OCI-LY3 (cell line): ENCODE measurements around the gene ANKRD42.

Experiments used
- H2AFZ ChIP-seq: fragments of 200-600, 300-600 bp; shearing (Covaris generic); 2 replicates; pipeline ENCODE4 v1.6.0; 2014; ENCODE audit warnings: antibody characterized with exemption, low read depth, low read length
- H3K27ac ChIP-seq: fragments of 200-600, 300-600 bp; sonication (generic); 2 replicates; pipeline ENCODE4 v1.5.1; 2014; ENCODE audit warnings: mild to moderate bottlenecking, low read length, moderate library complexity, mixed read lengths
- H3K27me3 ChIP-seq: fragments of 200-600, 300-600 bp; sonication (generic); 2 replicates; pipeline ENCODE4 v1.6.1; 2014; ENCODE audit warnings: low read depth, low read length, mixed read lengths
- H3K36me3 ChIP-seq: fragments of 200-600, 300-600 bp; sonication (generic); replicated peaks from 2 replicates; pipeline ENCODE3; 2014; ENCODE audit warnings: low read depth, low read length, mixed read lengths
- H3K4me1 ChIP-seq: fragments of 300-600, 200-600 bp; sonication (generic); 2 replicates; pipeline ENCODE4 v1.6.1; 2014; ENCODE audit warnings: low read length, mixed read lengths
- H3K4me2 ChIP-seq: fragments of 200-600, 300-600 bp; sonication (generic); 2 replicates; pipeline ENCODE4 v1.6.1; 2014; ENCODE audit warnings: low read length, mixed read lengths
- H3K4me3 ChIP-seq: fragments of 300-600, 200-600 bp; sonication (generic); 2 replicates; pipeline ENCODE4 v1.5.1; 2014; ENCODE audit warnings: antibody characterized with exemption, mild to moderate bottlenecking, low read length, moderate library complexity
- H3K79me2 ChIP-seq: fragments of 300-600, 200-600 bp; shearing (Covaris generic); 2 replicates; pipeline ENCODE4 v1.6.1; 2014; ENCODE audit warnings: mild to moderate bottlenecking, low read length, mixed read lengths
- H3K9ac ChIP-seq: fragments of 300-600, 200-600 bp; shearing (Covaris generic); 2 replicates; pipeline ENCODE4 v1.6.0; 2014; ENCODE audit warnings: mild to moderate bottlenecking, low read length, moderate library complexity
- H3K9me3 ChIP-seq: fragments of 200-600, 300-600 bp; shearing (Covaris generic); 2 replicates; pipeline ENCODE4 v1.6.1; 2014; ENCODE audit warnings: low read length, mixed read lengths; ENCODE audit not compliant: insufficient read depth
- H4K20me1 ChIP-seq: fragments of 200-600, 300-600 bp; sonication (generic); 2 replicates; pipeline ENCODE4 v1.6.1; 2016; ENCODE audit warnings: low read length, mixed read lengths; ENCODE audit not compliant: insufficient read depth
- EZH2phosphoT487 ChIP-seq: fragments of 200-600 bp; shearing (Covaris generic); IDR thresholded peaks from 2 replicates; pipeline ENCODE4 v1.6.1; 2018; ENCODE audit warnings: antibody characterized with exemption, mixed run types, low read depth
- TF ChIP-seq, protein P1 (sequence below): fragments of 200-600, 300-600 bp; sonication (generic); IDR thresholded peaks from 2 replicates; pipeline ENCODE4 v1.5.1; 2014; ENCODE audit warnings: antibody characterized with exemption, low read length, low read depth

ANKRD42 gene

DNA sequence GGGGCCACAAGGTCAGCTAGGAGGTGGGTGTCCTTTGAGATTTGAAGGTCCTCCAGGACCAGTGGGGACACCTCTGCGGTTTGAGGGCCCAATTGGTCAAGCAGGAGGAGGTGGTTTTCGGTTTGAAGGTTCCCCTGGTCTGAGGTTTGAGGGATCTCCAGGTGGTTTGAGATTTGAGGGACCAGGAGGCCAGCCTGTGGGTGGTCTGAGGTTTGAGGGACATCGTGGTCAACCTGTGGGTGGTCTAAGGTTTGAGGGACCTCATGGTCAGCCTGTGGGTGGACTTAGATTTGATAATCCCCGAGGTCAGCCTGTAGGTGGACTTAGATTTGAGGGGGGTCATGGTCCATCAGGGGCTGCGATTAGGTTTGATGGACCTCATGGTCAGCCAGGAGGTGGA lies 24.8 kb upstream of the ANKRD42 start:
- H2AFZ ChIP-seq: no peak overlapping the region
- no peaks in the 10 kb centered on the region for H3K27me3 ChIP-seq
- no peaks in the 10 kb centered on the region for H3K9me3 ChIP-seq
- H3K9ac ChIP-seq: no peak overlapping the region
- H3K36me3 ChIP-seq: peaks cover 86% of the 10 kb centered on the region
- TF ChIP-seq EZH2phosphoT487: no peak
- TF ChIP-seq, protein P1, sequence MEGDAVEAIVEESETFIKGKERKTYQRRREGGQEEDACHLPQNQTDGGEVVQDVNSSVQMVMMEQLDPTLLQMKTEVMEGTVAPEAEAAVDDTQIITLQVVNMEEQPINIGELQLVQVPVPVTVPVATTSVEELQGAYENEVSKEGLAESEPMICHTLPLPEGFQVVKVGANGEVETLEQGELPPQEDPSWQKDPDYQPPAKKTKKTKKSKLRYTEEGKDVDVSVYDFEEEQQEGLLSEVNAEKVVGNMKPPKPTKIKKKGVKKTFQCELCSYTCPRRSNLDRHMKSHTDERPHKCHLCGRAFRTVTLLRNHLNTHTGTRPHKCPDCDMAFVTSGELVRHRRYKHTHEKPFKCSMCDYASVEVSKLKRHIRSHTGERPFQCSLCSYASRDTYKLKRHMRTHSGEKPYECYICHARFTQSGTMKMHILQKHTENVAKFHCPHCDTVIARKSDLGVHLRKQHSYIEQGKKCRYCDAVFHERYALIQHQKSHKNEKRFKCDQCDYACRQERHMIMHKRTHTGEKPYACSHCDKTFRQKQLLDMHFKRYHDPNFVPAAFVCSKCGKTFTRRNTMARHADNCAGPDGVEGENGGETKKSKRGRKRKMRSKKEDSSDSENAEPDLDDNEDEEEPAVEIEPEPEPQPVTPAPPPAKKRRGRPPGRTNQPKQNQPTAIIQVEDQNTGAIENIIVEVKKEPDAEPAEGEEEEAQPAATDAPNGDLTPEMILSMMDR: no peak
- peaks cover 75% of the 10 kb centered on the region for H4K20me1 ChIP-seq
- peaks cover 100% of the 10 kb centered on the region for H3K79me2 ChIP-seq
- H3K4me1 ChIP-seq: peaks cover 36% of the 10 kb centered on the region
- no peak overlapping the region for H3K4me2 ChIP-seq
- no peak overlapping the region for H3K27ac ChIP-seq
- no peak overlapping the region for H3K4me3 ChIP-seq

DNA sequence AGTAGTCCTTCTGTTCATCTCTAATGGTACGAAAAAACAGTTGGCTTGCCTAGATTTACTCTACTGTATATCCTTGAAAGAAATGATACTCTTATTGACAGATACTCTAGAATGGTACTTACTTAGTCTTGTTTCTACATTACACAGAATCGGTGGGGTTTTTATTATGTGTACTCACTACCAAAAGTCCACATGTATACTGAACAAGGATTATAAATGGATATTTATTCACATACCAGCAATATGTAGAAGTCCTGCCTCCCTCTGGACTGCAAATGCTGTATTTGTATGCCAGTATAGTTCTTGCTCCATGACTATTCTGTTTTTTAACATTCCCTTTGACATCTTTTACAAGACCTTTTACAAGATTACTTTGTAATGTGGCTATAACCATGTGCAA lies 22.6 kb upstream of the ANKRD42 start:
- Histone ChIP-seq H3K27me3 (no peaks in the 10 kb centered on the region), H3K9me3 (no peaks in the 10 kb centered on the region), H2AFZ (no peak overlapping the region), H3K27ac (no peak overlapping the region), H3K4me1 (peaks cover 39% of the 10 kb centered on the region), H3K9ac (no peak overlapping the region), H3K36me3 (peaks cover 81% of the 10 kb centered on the region), H3K4me2 (peak overlapping the region; percentile 19), H3K4me3 (no peak overlapping the region), H4K20me1 (peaks cover 93% of the 10 kb centered on the region), H3K79me2 (peaks cover 100% of the 10 kb centered on the region)
- TF ChIP-seq, protein P1: no peak
- no peak for TF ChIP-seq EZH2phosphoT487

DNA sequence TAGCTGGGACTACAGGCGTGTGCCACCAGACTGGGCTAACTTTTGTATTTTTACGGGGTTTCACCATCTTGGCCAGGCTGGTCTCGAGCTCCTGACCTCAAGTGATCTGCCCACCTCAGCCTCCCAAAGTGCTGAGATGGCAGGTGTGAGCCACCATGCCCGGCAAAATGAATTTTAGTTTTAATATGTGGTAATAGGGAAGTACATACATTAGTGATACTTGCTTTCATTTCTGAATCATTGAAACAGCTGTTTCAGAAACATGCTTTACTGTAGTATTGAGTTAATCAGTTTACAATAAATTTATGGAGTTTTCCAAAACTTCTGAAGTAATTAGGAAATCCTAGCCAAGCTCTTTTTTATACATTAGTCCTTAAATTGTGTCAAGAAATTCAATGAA lies 21.0 kb upstream of the ANKRD42 start:
- Histone ChIP-seq H3K79me2 (peaks cover 100% of the 10 kb centered on the region), H3K27ac (no peak overlapping the region), H3K27me3 (no peaks in the 10 kb centered on the region), H3K36me3 (peaks cover 75% of the 10 kb centered on the region), H3K4me3 (no peak overlapping the region), H4K20me1 (peaks cover 93% of the 10 kb centered on the region), H3K9ac (no peak overlapping the region), H3K4me1 (peaks cover 39% of the 10 kb centered on the region), H3K9me3 (no peaks in the 10 kb centered on the region), H2AFZ (no peak overlapping the region), H3K4me2 (no peak overlapping the region)
- TF ChIP-seq, protein P1: no peak
- TF ChIP-seq EZH2phosphoT487: no peak

DNA sequence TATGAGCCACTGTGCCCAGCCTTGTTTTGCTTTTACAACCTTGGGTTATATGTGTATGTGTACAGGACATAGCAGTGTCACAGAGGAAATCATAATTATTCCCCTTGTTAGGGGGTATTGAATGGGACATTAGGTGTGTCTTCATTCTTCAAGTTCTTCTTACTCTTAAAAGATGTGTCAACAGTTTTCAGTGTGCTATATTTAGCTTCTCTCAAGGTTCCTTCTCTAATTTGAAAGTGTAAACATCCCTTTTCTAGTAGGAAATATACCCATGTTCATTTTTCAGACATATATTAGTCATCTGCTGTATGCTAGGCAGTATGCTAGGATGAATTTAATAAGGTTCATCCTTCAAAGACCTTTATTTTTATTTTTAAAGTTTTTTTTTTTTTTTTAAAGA lies 19.5 kb upstream of the ANKRD42 start:
- Histone ChIP-seq H3K9me3 (no peaks in the 10 kb centered on the region), H3K9ac (no peak overlapping the region), H3K27me3 (no peaks in the 10 kb centered on the region), H3K36me3 (peaks cover 69% of the 10 kb centered on the region), H3K4me2 (peak overlapping the region; percentile 25; the same call in 1 of the 2 replicates), H2AFZ (no peak overlapping the region), H4K20me1 (peaks cover 83% of the 10 kb centered on the region), H3K4me3 (no peak overlapping the region), H3K27ac (peak overlapping the region; percentile 31; the same call in 1 of the 2 replicates), H3K4me1 (peaks cover 39% of the 10 kb centered on the region), H3K79me2 (peaks cover 95% of the 10 kb centered on the region)
- no peak for TF ChIP-seq EZH2phosphoT487
- TF ChIP-seq, protein P1: no peak
